Epithelial cell of prostate (primary cell): Measurements from ENCODE around the gene MID1IP1.

Source experiments
- DNase-seq: peaks from one replicate; pipeline ENCODE4 v3.0.0-alpha.2; 2011; ENCODE audit warnings: low read depth, low spot score
- H3K27ac ChIP-seq: fragments of 450-650 bp; 2 replicates; pipeline ENCODE4 v1.5.1; 2017; ENCODE audit warnings: mild to moderate bottlenecking

Gene MID1IP1, protein sequence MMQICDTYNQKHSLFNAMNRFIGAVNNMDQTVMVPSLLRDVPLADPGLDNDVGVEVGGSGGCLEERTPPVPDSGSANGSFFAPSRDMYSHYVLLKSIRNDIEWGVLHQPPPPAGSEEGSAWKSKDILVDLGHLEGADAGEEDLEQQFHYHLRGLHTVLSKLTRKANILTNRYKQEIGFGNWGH

DNA sequence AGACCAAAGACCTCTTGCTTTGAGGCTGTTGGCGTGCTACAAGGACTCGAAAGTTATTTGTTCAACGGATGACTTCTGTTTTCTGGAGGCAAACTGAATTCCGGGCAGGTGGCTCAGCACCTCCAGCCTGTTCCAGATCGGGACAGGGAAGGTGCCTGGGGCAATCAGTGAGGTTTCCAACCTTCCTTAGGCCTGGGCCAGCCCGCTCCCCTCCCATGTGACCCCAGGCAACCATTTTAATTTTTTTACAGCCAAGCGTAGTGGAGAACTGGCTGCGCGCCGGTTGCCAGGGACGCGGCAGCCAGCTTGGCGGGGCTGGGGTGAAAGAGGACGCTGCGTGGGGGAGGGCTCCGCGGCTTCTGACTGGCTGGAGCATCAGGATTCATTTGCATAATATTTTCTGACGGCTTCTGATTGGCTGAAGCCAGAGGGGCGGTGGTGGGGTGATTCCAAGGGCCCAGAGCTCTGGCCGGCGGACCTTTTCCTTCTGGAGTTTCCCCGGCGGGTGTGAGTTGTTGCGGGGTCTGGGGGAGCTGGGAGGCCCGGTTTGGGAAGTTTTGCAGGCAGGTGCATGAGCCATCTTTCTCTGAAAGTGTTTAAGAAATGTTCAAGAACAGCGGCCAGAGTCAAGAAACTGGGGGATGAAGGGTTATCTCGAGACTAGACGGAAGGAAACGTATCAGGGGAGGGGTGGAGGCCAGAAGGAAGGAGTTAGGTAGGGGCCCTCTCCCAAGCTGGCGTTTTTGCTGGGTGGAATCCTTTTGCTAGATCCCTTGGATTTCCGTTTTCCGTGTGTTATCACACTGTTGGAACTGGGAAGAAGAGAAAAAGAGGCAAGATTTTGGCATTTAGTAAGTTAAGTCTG is at the start of gene MID1IP1:
Gene MID1IP1, plus strand, starts transcription at position 479 of the 865 bp plus-strand sequence. CDS start 3,488 bp downstream, outside the sequence.
- H3K27ac ChIP-seq: peak within 1 kb of the TSS; percentile 90
- peak; percentile 60 for DNase-seq

DNA sequence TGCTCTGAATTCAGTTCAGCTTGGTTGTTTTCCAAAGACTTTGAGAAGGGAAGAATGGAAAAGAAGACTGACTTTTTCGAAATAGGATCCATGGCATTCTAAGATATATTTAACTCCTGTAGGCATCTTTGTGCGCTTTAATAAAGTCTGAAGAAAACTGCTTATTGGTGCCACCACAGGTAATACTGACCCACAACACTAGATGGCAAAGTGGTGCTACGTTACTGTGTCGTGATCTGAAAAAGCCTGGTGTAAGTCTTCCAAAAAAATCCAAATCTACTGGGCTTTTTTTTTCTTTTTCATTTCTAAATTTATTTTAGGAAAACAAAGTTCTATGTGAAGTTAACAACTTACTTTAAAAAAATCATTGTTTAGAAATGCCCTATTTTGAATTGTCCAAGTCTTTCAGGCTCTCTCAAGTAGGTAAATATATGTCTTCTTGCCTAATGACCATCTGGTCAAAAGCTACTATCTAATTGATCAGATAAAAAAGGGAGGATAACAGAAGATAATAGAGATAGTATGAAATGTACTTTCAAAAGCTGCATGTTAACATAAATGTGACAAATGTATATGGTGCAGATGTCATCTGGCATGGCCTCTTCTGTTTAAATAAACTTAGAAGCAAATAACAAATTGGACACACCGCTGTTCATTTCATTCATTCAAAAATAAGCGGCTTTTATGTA is 47.0 kb upstream of the MID1IP1 start:
- H3K27ac ChIP-seq: no peak overlapping the region
- no peak for DNase-seq

DNA sequence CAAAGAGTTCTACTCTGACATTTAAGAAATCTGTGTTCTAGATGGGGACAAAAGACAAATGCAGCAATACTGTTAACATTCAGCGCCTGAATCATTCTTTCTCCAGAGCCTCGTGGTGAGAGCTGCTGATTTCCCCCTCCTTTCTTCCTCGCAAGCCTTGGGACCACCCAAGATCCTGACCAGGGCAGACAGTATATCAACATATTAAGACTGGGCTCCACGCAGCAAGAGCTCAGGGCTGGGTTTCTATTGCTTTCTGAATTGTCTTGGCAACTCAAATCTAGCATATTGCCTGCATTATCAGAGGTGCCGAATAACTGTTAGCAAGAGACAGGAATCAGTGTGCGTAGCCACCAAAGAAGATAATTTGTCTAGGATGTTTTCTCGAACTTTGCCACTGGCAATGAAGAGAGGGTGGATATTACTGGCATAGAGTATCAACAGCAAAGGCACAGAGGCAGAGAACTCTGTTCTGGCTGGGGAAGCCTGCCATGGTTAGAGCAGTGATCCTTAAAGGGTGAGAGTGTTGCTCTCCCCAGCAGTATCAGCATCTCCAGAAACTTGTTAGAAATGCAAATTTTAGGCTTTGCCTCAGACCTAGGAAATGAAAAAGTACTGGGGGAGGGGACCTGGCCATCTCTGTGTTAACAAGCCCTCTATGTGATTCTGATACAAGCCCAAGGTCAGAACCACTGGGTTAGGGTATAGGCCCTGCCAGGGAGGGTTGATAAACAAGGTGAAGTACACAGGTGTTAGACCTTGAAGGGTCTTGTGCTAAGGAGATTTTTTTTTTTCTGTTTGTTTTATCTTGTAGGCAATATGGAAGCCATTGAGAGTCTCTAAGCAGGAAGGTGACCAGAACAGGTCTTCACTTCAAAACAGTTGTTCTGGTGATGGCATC is 46.2 kb upstream of the MID1IP1 start:
- DNase-seq: no peak
- H3K27ac ChIP-seq: no peak overlapping the region

DNA sequence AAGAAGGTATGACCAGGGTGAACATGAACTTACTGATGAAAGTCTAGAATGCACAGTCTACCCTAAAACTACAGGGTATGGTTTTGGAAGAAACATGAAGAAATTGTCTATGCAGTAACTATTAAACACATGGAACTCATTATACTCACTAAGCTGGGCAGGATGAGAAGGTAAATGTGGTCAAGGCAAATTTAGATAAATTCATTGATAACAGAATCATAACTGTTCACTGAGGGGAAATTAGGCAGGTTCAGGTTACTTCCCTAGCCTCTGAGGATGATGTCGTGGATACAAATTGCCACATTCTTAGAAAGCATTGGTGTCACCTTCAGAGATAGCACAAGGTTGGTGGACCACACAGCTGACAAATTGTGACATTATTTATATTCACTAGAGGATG is 40.4 kb upstream of the MID1IP1 start:
- no peak for DNase-seq

DNA sequence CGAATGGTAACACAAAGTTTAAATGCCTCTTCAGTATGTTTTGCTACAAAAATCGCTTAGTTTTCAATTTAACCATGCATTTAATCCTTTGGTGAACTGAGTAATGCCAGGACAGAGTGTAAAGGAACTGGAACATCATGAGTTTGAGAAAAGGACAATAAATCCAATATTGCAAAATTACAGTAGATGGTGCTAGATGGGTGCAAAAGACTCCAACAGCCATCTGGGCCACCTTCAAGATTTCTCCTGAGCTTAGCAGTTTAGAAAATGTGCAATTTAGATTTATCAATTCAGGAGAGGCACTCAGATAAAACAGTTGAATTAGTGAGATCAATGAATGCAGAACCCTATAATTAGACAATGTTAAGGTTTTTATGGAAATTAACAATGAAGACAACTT is 33.2 kb upstream of the MID1IP1 start:
- no peak overlapping the region for H3K27ac ChIP-seq
- no peak for DNase-seq

More for the DNA sequence above, 40.4 kb upstream of the MID1IP1 start:
- H3K27ac ChIP-seq: no peak overlapping the region

DNA sequence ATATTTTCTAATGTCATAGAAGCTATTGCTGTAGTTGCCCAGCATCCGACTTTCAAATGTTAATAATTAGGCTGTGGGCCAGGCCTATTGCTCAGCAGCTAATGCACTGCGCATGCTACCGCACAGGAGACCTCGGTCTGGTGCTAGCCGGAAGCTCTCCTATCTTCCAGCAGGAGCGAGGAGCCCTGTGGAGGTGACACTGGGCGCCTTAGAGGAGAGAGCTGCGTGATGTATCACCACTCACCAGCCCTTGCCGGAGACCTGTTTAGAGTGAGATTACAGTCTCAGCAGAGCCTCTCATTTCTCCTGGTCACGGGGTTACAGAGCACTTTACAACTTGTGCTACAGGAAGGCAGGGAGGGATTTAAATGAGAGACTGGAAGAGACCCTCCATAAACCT is 31.1 kb upstream of the MID1IP1 start:
- no peak for DNase-seq
- no peak overlapping the region for H3K27ac ChIP-seq

DNA sequence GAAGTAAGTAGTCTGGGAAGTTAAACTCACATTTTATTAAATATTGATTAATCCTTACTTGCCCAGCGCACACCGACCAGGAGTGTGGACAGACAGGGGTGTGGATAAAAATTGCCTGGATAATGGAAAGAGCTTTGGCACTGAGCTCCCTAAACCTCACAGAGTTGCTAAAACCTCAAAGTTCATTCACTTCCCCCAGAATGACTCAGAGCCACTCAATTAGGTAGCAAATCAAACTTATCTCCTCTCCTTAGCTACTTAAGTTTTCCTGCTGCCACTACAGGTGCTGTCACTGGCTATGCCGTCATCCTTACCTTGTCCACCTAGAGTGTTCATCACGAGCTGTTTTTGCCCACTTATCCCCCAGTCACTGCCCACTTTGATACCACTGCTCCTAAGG is 27.0 kb upstream of the MID1IP1 start:
- H3K27ac ChIP-seq: no peak overlapping the region
- DNase-seq: no peak

DNA sequence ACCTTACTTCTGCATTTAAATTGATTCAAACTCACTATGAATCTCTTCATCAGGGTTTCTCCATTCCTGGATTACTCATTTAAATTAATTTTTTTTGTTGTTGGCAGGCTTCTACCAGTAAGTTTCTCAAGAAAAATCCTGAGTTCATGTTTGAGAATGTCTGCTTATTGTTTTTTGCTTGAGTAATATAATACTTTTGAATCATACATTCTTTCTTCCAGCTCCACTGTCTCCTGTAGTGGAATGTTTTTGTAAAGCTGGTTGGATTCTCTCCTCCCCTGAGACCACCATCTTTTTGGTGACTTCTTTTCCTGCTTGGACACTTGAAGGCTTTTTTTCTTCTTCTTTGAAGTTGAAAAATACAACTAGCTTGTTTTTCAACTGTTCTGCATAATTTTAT is 4.3 kb upstream of the MID1IP1 start:
- DNase-seq: no peak
- no peak overlapping the region for H3K27ac ChIP-seq

DNA sequence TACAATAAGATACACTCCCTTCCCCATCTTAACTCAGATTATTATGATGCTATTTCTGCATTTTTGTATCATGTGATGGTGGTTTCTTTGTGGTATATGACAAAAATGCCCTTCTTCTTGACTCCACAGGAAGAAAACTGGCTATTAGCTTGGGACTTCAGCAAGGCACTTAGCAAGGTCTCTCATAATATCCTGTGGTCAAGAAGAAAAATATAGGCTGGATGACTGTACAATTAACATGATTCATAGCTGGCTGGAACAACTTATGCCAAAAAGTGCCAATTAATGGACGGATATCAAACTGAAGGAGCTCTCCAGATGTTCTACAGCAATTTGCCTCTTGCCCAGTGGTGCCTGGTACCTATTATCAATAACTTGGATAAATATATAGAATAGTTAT is 2.3 kb upstream of the MID1IP1 start:
- DNase-seq: no peak
- H3K27ac ChIP-seq: no peak overlapping the region

DNA sequence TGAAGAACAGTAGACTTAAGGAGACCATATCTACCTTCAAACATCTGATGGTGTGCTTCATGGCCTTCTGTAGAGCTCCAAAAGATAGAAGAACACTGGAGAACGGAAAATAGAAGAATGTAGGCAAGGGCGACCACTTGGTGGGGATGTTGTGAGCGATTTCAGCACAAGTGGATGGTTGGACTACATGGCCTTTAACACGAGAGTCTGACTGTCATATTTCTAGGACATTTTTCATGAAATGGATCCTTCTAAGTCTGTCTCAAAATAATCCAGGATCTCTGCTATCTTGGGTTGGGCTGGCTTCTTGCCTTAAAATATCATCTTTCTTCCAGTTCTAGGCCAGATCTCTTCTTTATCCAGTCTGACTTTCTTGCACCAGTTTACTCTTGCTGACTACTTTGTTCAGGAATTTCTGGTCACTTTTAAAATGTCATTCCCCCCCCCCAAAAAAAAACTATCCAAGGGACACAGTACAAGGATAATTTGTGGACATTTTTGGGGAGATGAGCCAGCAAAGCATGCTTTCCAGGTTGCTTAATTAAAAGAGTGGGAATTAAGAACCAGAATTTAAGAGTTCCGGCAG is 1.2 kb upstream of the MID1IP1 start:
- peak overlapping the region; percentile 90 for H3K27ac ChIP-seq
- DNase-seq: no peak

DNA sequence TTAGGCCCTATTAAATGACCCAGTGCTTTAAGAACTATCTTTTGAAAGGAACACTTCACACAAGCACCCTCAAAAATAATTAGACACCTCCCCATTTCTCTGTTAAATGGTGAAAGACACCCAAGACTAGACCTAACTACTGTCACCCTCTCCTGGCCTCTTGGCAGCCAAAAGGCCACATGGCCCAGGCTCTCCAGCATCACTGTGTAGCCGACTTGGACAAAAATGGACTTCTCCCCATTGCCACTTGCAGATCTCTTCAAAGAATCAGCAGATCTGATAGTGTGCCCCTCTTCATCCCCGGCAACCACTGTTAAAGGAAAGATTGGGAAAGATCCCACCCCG is 2.0 kb downstream of the MID1IP1 start:
- no peak for DNase-seq
- H3K27ac ChIP-seq: peak overlapping the region; percentile 90

DNA sequence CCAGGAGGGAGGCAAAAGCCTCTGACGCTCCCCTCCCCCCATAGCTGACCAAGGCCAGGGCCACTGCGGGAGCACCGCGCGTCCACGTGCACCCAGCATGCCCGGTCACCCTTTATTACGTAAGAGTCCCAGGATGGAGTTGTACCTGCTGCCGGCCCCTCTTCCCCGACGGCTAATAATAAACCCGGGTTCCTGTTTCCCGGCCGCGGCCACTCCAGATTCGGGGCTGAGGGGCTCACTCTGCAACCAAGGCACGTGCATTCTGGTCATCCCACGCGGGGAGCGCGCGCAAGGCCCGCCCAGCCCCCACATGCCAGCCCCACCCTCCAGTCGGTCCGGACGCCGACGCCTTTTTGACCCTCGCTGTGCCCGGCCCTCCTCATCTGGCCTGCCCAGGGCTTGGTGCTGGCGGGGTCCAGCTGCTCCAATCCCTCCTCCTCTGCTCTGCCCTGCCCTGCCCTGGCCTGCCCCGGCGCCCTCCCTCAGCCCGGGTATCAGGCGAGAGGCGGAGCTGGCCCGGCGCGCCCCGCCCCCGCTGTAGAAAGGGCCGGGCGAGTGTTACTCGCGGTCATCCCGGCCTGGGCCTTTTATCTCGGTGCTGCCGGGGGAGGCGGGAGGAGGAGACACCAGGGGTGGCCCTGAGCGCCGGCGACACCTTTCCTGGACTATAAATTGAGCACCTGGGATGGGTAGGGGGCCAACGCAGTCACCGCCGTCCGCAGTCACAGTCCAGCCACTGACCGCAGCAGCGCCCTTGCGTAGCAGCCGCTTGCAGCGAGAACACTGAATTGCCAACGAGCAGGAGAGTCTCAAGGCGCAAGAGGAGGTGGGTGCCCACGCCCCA is 2.6 kb downstream of the MID1IP1 start:
- peak overlapping the region; percentile 90 for H3K27ac ChIP-seq
- no peak for DNase-seq

DNA sequence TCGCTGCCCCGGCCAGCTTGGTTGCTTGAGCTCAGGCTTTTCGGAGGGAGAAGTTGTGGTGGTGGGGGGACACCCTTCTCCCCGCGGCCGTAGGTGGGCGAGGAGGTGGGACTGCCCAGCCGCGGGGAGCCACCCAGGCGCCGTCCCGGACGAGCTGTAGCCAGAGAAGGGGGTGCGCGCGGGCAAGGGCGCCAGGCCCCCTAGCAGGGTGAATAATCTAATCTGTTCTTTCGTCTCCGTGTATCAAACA is 3.1 kb downstream of the MID1IP1 start:
- DNase-seq: no peak
- peak overlapping the region; percentile 90 for H3K27ac ChIP-seq

DNA sequence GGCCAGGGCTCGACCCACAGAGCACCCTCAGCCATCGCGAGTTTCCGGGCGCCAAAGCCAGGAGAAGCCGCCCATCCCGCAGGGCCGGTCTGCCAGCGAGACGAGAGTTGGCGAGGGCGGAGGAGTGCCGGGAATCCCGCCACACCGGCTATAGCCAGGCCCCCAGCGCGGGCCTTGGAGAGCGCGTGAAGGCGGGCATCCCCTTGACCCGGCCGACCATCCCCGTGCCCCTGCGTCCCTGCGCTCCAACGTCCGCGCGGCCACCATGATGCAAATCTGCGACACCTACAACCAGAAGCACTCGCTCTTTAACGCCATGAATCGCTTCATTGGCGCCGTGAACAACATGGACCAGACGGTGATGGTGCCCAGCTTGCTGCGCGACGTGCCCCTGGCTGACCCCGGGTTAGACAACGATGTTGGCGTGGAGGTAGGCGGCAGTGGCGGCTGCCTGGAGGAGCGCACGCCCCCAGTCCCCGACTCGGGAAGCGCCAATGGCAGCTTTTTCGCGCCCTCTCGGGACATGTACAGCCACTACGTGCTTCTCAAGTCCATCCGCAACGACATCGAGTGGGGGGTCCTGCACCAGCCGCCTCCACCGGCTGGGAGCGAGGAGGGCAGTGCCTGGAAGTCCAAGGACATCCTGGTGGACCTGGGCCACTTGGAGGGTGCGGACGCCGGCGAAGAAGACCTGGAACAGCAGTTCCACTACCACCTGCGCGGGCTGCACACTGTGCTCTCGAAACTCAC is 3.6 kb downstream of the MID1IP1 start:
- DNase-seq: no peak
- peak overlapping the region; percentile 90 for H3K27ac ChIP-seq

DNA sequence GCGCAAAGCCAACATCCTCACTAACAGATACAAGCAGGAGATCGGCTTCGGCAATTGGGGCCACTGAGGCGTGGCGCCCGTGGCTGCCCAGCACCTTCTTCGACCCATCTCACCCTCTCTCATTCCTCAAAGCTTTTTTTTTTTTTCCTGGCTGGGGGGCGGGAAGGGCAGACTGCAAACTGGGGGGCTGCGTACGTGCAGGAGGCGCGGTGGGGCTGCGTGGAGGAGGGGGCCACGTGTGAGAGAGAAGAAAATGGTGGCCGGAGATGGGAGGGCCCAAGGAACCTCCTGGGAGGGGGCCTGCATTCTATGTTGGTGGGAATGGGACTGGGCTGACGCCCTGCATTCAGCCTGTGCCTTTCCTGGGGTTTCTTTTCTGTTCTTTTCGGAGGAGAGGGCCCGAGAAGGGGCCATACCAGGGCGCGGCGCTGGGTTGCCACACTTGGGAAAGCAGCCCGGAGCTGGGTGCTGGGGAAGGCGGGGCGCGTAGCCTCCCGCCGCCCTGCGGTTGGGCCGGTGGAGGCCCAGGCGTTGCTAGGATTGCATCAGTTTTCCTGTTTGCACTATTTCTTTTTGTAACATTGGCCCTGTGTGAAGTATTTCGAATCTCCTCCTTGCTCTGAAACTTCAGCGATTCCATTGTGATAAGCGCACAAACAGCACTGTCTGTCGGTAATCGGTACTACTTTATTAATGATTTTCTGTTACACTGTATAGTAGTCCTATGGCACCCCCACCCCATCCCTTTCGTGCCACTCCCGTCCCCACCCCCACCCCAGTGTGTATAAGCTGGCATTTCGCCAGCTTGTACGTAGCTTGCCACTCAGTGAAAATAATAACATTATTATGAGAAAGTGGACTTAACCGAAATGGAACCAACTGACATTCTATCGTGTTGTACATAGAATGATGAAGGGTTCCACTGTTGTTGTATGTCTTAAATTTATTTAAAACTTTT is 4.5 kb downstream of the MID1IP1 start:
- peak overlapping the region; percentile 90 for H3K27ac ChIP-seq
- no peak for DNase-seq

DNA sequence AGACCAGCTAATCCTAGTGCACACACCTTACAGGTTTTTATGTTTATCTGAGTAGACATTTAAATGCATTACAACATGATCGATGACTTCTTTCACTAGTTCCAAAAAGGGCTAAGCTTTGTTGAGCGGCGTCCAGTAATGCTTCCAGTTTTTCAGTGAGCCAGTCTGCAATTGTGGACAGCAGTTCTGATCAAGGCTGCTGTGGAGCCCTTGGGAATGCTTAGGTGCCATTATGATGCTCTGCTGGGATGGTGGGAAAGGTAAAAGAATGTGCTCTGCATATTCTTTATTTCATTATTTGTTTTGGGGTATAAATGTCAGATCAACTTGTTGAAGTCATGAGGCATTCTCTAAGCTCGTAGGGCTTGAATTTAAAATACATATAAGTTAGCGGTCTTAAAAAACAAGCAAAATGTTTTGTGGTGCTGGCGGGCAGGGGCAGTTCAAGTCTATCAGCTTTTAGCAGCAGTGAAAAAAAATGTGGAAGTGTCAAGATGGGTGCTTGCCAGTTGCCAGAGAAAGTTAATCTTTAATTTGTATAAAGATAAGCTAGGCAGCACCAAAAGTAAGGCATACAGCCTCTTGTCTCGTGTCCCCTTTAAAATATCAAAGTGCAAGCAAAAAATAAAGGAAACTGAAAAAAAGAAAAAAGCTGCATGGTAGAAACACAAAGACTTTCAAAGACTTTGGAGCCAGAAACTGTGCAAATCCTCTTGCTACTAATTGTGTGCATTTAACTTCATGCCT is 5.8 kb downstream of the MID1IP1 start:
- no peak for DNase-seq
- H3K27ac ChIP-seq: peak overlapping the region; percentile 90

DNA sequence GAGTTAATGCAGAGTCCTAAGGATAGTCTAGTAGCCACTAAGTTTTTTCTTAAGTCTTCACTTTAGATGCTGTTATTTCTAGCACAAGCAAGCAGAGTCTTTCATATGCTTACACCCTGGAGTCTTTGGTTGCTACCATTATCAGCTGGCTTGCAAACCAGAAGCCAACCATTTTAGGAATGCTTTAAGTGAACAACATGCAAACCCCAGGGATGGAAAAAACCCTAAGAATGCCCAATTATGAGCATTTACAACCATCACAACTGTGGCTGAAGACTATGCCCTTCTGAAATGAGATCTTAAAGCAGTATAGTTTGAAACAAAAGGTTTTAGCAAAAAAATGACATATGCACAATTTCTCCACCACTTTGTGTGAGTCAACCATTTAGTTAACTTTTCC is 6.6 kb downstream of the MID1IP1 start:
- DNase-seq: no peak
- peak overlapping the region; percentile 90 for H3K27ac ChIP-seq
